Fibroblast of upper back skin (primary cell): ENCODE measurements around the gene CREG1.

Experiments used
- DNase-seq: peaks from one replicate; pipeline ENCODE4 v3.0.0-alpha.2; 2013

Gene CREG1

DNA sequence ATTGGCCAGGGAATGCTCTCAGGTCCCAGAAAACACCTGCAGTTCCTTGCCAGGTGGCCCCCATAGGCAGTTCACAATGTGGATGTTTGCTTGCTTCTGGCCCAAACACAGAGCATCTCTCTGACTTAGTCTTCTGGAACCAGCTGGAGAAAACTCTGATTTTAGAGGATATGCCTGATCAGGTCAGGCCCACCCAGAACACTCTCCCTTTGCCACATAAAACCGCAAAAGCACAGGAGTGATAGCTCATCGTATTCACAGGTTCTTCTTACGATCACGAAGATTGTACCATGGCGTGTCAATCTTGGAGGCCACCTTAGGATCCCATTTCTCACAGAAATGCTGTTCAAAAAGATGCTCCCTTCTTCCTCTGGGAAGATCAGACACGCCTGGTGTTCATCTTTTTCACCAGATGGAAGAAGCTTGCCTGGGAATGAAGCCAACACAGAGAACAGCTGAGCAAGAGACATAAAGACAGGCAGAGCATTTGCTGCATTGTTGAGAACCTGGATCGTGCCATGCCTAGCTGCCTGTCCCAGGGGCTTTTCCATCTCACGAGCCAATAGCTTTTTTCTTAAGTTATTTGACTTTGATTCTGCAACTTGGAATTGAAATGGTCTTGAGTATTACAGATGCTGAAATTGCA is 23.6 kb downstream of the CREG1 start:
- DNase-seq, result peak; percentile 39

DNA sequence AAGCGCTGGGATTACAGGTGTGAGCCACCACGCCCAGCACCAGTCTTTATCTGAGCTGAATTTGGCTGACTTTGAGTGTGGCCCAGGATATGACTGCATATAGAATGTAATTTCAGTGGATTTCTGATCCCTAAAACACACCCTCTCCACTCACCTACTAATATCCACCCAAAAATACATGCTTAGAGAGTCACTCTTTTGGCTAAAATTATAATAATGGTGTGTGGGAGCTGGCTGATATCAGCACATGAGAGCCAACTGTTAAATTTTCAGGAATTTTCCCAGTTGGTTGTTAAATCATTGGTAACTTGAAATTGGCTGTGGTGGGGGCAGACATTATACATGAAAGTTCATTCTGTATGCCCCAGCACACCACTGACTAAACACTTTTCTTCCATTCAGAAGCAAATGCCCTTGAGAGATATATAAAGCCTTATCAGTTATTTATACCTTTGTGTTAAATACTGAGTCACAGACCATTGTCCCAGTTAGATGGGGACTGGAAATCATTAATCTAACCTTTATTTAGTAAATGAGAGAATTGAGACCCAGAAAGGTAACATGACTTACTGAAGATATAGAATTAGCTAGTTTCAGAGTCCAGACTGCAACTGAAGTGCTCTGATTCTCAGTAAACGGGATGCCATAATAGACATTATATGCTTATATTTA is 25.4 kb downstream of the CREG1 start:
- DNase-seq, result no peak

DNA sequence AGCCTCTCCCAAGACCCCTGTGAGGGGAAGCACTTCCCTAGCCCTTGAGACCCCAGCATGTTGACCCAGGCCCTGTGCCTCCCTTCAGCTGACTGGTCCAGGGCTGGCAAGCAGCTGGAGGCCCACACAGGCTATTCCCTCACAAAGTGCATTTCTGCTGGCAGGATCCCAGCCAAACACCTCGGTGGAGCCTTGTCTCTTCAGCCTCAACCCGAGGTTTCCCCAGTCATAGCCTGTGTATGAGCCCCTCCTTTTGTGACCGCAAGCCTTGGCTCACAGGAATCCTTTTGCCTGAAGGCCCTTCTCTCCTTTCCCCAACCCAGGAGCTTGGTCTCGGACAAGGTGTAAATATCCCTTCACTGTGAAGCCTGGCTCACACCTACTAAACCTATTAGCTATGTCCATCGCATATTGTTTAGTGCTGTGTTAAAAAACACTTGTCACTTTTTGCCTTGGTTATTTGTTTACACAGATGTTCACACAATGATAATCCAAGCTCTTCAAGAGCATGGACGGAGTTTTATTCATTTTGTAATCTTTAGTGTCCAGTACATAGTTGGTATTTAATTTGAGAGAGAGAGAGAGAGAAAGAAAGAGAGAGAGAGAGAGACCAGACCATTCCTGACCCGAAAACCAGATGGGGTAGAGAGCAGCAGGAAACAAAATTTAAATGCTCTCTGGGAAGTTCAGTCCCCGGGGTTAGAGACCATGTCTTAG is 26.7 kb downstream of the CREG1 start:
- no peak for DNase-seq

DNA sequence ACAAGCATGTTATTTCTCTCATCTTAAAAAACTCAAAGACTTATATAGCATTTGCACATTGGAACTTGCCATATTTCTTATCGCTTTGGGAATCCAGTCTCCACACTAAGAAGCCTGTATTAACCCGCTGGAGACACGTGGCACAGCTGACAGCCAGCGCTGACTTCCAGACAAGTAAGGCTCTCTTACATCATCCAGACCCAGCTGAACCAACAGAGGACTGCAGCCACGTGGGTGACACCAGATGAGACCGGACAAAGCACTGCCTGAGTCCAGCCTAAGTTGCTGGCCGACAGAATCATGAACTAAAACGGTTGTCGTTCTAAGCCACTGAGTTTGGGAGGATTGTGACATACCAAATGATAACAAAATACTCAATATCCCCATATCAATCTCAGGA is 28.9 kb downstream of the CREG1 start:
- DNase-seq, result no peak

DNA sequence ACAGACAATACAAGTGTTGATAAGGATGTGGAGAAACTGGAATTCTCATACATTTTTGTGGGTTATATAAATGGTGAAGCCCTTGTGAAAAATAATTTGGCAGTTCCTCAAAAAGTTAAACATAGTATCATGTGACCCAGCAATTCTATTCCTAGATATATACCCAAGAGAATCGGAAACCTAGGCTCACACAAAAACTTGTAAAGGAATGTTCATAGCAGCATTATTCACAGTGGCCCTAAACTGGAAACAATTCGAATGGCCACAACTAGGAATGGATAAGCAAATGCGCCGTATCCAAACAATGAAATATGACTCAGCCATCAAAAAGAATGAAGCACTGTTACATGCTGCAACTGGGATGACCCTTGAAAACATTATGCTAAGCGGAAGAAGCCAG is 31.3 kb downstream of the CREG1 start:
- DNase-seq, result peak; percentile 14

DNA sequence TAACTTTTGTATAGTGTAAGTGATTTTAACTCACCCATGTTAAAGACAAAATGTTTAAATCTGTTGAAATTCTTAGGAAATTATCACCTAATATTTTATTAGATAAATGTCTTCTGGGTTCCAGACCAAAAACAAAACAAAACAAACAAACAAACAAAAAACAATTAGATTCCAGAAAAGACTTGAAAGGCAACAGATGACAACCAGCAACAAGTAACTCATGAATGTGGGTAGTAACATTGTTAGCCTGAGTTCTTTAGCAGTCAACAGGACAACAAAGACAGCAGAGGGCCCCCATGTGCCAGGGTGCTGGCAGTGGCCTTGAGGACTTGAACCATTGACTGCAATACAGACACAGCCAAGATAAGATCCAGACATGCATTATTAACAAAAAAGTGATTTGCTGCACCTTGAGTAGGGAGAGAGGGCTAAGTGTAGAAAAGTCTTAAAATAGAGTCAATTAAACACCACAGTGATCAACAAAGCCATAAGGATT is 32.8 kb downstream of the CREG1 start:
- no peak for DNase-seq

DNA sequence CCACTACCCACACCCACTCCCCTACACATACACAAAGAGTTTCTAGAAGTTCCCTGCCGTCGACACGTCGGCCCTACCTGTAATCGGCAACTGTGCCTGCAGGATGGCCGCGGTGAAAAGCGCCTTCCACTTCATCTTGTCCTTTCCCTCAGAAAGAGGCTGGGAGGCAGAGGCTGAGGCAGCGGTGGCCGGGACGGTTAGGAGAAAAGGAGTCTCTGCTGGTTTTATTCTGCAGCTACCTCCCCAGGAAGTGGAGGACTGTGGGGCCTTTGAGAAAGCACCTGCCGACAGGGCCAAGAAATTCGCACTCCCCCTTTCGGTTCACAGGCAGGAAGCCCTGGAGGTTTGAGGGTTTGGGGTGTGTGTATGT is 35.2 kb downstream of the CREG1 start, which contains the start of gene CD247:
TSS of gene CD247 (minus strand) at position 199 of the 370 bp plus-strand sequence. CDS start at position 135, 64 bp downstream.
- no peak for DNase-seq

DNA sequence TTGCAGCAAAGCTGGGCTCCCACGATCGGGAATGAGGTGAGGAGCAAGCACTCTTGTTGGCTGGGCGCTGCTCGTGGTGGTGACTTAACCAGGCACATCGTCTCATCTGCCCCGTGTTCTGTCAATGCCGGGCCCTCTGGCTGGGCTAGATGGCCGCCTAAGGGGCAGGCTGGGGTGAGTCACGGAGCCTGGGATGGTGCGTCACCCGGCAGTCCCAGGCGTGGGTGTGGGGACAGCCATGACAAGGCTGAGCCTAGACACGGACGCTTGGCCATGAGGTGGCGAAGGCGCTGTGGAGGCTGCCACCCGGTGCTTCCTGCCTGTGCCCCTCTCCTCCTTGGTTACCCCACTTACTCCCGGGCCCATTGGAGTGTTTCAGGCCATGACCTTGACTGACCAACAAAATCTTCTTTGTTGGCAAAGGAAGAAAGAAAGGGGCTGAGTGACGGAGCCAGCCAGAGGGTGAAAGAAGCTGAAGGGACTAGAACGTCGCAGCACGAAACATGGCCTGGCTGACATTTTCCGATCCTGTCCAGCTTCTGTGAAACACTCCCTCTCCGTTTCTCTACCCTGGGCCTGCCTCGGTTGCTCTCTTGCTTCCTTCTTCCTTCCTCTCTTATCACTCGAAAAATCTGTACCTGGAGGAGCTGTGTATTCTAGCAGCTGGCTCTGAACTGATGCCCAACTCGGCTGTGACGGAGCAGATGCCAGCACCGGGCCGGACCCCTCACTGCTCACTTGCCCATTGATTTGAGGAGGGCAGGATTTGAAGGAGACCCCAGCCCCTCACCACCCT is 35.8 kb downstream of the CREG1 start:
- no peak for DNase-seq

DNA sequence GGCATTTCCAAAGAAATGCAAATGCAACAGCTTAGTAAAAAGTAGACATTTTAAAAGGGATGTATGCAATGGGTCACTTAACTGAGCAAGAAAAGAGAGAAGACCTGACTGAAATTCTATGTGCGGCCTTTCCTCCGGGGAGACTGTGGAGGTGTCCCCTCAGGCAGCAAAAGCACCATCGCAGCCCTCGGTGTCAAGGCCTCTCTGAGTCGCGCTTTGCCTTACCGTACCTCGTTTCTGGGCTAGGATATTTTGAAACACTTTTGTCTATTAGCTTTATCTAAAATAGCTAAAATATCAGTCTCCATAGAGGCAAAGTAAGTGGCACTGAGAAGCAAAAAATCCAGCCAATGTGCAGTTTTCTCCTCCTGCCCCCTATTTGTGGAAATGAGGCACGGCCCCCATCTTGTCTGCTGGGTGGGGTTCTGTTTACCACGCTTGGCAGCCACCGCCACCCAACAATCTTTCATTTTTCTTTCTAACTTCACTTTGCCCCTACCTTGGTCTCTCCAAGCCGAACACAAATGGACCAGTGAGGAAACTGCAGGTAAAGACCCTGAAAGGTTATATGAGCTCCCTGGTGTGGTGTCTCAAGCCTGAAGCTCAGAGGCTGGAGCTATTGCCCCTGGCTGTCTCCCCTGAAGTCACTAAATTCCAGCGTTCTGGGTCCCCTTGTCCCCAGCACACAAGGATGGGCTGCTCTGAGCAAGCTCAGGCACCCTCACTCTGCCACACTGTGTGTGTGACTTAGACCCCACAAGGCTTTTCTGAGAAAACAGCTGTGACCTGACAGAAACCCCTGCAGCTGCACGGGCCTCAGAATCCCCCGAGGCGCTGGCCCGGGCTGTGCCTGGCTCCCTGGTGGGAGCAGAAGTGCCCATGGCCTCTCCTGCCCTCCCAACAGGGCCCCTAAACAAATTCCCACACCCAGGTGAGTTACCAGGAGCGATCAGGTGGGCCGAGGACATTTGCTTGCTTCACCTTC is 36.9 kb downstream of the CREG1 start:
- no peak for DNase-seq

DNA sequence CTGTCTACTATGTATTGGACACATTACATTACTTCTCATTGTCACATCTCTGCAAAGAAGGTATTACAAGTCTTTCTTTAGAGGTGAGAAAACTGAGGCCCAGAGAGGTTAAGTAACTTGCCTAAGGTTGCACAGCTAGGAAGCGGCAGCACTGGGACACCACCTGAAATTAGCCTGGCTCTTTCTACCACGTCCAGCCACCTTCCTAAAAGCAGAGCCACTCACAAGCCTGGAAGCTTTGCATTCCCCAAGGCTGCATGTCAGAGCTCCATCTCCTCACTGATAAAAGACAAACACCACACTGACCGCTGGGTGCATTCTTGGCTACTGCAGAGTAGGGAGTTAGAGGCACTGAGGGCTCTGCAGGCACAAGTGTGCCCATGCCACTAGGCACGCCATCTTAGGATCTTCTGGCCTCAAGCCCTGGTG is 37.7 kb downstream of the CREG1 start:
- DNase-seq, result no peak

DNA sequence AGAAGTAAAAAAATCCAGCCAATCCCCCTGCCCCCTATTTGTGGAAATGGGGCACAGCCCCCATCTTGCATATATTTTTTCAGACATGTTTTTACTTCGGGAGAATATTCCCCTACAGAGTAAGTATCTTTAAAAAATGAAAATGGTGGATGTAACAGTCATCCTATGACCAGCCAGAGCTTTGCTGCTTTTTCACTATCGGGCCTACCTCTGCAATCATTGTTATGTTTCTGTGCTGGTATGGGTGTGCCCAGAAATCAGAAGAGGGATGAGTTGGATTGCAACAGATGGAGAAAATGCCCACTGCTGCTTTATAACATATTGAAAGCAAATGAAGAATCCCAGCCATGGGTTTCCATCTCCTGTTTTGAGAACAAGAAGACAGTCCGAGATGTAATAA is 38.1 kb downstream of the CREG1 start:
- DNase-seq, result no peak

DNA sequence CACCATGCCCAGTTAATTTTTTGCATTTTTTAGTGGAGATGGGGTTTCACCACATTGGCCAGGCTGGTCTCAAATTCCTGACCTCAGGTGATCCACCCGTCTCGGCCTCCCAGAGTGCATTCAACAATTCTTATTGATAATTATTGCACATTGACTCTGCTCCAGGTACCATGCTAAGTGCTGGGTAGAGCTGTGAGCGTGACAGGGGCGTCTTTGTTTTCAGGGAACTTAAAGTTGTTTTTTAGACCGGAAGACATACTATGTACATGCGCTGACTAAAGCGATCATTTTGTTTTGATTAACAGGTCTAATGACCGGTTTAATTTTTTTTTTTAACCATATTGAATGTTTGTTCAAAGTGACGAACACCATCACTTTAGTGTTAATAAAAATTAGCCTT is 39.3 kb downstream of the CREG1 start:
- no peak for DNase-seq

DNA sequence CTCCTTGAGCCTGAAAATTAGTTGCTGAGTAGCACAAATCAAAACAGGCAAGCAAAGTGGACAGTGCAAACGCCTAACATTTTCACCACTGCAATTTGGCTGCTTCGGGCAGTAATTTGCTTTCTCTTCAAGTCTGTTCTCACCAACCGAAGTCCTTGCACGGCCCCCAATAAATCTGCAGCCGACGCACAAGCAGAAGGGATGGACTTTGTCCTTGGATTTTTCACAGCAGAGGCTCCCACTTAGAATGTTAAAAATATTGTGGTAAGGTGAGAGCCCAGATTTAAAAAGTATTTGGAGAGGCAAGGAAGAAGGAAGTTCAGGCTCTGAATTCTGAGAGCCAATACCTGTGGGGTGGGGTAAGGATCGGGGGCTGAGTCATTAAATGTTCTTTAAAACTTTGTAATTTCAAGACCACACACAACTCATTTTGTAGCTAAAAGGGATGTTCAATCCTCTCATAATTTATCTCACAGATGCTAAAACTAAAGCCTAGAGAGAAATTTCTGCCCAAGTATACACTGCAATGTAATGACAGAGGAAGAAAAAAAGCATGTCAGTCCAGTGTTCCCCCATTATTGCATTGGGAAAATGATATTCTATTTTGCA is 41.4 kb downstream of the CREG1 start:
- DNase-seq, result no peak

DNA sequence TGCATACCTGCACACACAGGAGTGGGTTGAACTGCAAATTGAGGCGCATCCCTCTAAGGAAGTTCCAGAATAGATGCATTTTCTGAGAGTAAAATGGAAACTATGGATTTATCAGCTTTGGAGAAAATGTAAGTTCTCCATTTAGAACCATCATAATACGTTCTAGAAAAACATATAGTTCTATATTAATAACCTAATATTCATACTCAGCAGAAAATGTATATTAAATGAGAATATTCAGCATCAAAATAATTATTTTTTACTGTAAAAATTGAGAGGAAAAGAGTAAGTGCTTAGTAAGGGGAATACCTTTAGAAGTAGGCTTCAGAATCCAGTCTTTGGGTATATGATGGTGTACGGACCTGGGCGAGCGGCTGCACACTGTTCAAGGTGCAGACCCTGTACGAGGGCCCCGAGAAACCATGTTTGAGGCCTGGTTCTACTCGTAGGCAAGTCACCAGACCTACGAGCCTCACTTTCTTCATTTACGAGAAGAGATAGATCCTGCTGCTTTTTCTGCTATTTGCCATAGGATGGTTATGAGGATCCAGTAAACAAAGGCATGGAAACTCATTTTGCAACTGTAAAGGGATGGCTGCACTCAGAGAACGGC is 42.1 kb downstream of the CREG1 start:
- no peak for DNase-seq

DNA sequence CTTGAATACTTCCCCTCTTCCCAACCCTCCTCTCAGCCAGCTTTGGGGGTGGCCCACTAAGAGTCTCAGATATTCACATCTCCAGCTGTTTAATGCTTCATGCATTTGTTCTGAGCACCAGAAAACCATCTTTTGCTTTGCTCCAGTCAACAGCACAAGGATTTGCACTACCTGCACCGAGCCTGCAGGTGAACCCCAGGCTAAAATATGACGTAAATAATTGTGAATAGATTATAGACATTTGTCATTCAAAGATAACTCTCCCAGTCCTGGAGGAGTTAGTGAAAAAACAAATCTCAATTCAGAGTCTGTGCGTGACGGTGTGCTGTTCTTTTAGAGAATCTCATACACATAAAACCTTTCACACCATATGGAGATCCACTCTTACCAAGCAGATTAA is 42.7 kb downstream of the CREG1 start:
- no peak for DNase-seq

DNA sequence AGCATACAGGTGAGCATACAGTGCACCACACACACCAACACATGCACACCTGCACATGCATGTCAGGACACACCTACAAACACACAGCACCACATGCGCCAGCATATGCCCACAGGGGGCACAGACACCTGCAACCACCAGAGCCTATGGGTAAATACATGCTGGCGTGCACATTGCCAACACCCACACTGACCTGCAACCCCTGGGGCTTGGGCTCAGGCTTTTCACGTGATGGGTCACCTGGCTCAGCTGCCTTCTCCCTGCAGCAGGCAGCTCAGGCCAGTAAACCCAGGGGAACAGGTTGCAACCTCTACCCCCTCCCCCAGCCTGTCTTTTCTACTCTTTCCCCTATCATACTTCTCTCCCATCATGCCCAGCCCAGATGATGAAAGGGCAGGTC is 43.3 kb downstream of the CREG1 start:
- DNase-seq, result no peak

DNA sequence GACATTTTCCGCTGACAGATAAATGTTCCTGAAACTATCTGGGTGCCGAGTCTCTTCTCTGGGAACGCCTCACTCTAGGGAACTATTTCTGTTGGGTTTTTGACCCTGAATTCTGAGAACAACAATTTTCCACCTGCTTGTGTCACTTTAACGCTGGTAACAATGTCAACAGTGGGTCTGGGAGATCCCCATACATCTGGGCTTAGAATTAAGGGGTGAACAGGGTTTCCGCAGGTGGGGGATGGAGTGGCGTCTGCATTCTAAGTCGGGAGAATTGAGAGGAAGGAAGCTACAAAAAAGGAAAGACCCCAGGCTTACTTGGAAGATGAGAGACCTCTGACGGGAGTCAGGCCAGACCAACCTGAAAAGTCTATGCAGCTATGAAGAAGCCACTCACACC is 44.0 kb downstream of the CREG1 start:
- DNase-seq, result no peak

DNA sequence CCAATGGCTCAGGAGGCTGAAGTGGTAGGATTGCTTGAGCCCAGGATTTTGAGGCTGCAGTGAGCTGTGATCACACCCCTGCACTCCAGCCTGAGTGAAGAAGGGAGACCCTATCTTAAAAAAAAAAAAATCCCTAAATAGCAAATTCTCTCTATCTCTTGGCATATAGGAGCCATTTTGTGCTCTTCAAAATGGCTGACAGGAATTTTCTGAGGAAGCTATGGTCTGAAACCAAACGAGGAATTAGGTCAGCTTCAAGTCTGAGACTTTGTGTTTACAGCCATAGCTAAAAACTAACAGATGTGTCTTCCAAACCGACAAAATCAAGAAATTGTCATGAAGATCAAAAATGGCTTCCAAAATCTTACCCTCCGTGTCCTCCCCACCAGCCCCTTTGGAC is 45.8 kb downstream of the CREG1 start:
- no peak for DNase-seq

DNA sequence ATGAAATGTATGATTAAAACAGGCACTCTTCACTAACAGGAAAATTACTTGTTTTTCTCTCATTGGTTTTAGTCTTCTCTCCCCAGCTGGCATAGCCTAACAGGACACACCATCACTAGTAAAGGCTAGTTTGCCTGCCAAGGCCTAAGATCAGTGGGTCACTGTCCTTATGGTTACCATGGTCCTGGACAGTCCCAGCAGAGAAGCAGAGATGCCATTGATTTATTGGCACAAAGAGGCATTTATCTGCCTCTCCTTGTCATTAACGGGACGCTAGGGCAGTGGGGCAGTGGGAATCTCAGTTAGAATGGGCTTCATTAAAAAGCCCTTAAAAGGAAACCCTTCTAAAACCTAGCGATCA is 49.1 kb downstream of the CREG1 start:
- DNase-seq, result no peak

DNA sequence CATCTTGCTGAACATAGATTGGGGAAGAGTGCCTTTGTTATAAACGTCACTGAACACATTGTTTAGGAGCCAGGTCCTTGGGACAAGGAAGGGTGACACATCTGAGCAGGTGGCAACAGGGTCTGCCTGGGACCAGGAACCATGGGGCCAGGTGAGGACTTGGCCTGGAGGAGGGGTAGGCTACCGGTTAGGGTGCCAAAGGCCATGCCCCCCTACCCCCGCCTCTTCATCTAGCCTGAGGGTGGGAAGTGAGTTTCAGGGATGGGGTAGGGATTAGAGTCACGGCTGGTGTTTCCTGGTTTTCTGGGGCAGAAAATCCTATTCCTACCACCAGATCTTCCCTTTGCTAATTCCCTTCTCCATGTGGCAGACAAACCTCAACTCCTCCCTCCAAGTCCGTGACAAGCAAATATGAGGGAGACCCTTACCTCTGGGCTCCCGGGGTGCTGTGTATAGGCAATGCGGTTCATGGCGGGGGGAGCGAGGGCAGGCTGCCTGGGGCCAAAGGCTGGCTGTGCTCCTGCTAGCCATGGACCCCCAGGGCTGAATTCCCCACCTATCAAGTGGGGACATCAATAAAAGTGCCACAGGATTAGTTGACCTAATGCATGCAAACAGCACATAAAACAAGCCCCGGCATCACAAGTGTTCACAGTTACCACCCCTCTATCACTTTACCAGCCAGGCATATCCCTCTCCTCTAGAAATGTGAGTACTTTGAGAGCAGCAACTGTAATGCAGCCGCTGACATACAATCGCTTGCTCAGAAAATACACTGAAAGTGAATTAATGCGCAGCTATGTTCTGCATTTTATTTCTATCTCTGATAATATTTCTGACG is 49.7 kb downstream of the CREG1 start:
- no peak for DNase-seq
